Kasumi-1 (cell line): ENCODE data around the gene NRF1.

Experiments used
- DNase-seq, 2 experiments: peaks; one replicate each; lab custom pipeline; 2025; lab: John Stamatoyannopoulos, UW

The NRF1 gene

GRCh38 chr7:129686063-129686462 lies 74.5 kb downstream of the NRF1 start:
- no peak for DNase-seq

- DNase-seq, result no peak
Measured at GRCh38 chr7:129688503-129689222, 77.1 kb downstream of the NRF1 start.

GRCh38 chr7:129689995-129690581 lies 78.6 kb downstream of the NRF1 start:
- no peak for DNase-seq

- DNase-seq, result no peak
Measured at GRCh38 chr7:129690701-129691100, 79.2 kb downstream of the NRF1 start.

GRCh38 chr7:129698516-129699418 lies 87.2 kb downstream of the NRF1 start:
- DNase-seq, result no peak

- DNase-seq, result no peak
Measured at GRCh38 chr7:129702316-129702715, 90.8 kb downstream of the NRF1 start.

- no peak for DNase-seq
Measured at GRCh38 chr7:129702761-129703338, 91.3 kb downstream of the NRF1 start.

- DNase-seq, result no peak
Measured at GRCh38 chr7:129703751-129704150, 92.2 kb downstream of the NRF1 start.

- DNase-seq, result no peak
Measured at GRCh38 chr7:129707910-129708499, 96.5 kb downstream of the NRF1 start.

- DNase-seq, result no peak
Measured at GRCh38 chr7:129713544-129713943, 102.0 kb downstream of the NRF1 start.

- no peak for DNase-seq
Measured at GRCh38 chr7:129714514-129715063, 103.1 kb downstream of the NRF1 start.

- DNase-seq, result no peak
Measured at GRCh38 chr7:129719980-129720732, 108.6 kb downstream of the NRF1 start.

- DNase-seq, result peak; percentile 25 to 40
Measured at GRCh38 chr7:129721068-129721467, 109.5 kb downstream of the NRF1 start.

- DNase-seq, result no peak
Measured at GRCh38 chr7:129723679-129724078, 112.2 kb downstream of the NRF1 start.

- DNase-seq, result no peak
Measured at GRCh38 chr7:129724796-129725195, 113.3 kb downstream of the NRF1 start.

- no peak for DNase-seq
Measured at GRCh38 chr7:129728875-129729467, 117.5 kb downstream of the NRF1 start.

GRCh38 chr7:129729511-129729910 lies 118.0 kb downstream of the NRF1 start:
- no peak for DNase-seq

GRCh38 chr7:129730159-129730558 lies 118.6 kb downstream of the NRF1 start:
- no peak for DNase-seq

- peak in 1 of 2 experiments; percentile 8 for DNase-seq
Measured at GRCh38 chr7:129734400-129734799, 122.9 kb downstream of the NRF1 start.

GRCh38 chr7:129739427-129739826 lies 127.9 kb downstream of the NRF1 start:
- peak; percentile 45 to 46 for DNase-seq
